Measurements from ENCODE around the gene TARS2.

TARS2 gene

GRCh38 chr1:150521196-150521968 is 34.2 kb downstream of the TARS2 start:
- no peaks in the 10 kb centered on the region for H3K36me3 ChIP-seq (ENCODE audit: insufficient read depth, low read length)
- no peak overlapping the region for H3K4me3 ChIP-seq
- TF ChIP-seq POLR2AphosphoS5 (IDR thresholded peaks at IDR 0.05; ENCODE audit: borderline replicate concordance, low read depth, low read length) = no peak
- TF ChIP-seq EZH2 (IDR thresholded peaks at IDR 0.05) = no peak
- no peak for TF ChIP-seq FOXP2 (optimal IDR thresholded peaks at IDR 0.05; ENCODE audit: control extremely low read depth, extremely low read length, insufficient read depth)
- H3K9me3 ChIP-seq (ENCODE audit: low read depth, low read length) = no peaks in the 10 kb centered on the region
- H3K27ac ChIP-seq = no peak overlapping the region
- DNase-seq (ENCODE audit: low read depth, low spot score) = no peak
- no peak overlapping the region for H3K9ac ChIP-seq (ENCODE audit: insufficient read length)

- Histone ChIP-seq H3K9ac (ENCODE audit: insufficient read length) (no peak overlapping the region), H3K9me3 (ENCODE audit: low read depth, low read length) (no peaks in the 10 kb centered on the region), H3K27ac (no peak overlapping the region), H3K36me3 (ENCODE audit: insufficient read depth, low read length) (no peaks in the 10 kb centered on the region), H3K4me3 (no peak overlapping the region)
- TF ChIP-seq FOXP2 (optimal IDR thresholded peaks at IDR 0.05; ENCODE audit: control extremely low read depth, extremely low read length, insufficient read depth) (no peak), EZH2 (IDR thresholded peaks at IDR 0.05) (no peak), POLR2AphosphoS5 (IDR thresholded peaks at IDR 0.05; ENCODE audit: borderline replicate concordance, low read depth, low read length) (no peak)
- no peak for DNase-seq (ENCODE audit: low read depth, low spot score)
Observed at GRCh38 chr1:150525348-150525747, 38.1 kb downstream of the TARS2 start.

DNA sequence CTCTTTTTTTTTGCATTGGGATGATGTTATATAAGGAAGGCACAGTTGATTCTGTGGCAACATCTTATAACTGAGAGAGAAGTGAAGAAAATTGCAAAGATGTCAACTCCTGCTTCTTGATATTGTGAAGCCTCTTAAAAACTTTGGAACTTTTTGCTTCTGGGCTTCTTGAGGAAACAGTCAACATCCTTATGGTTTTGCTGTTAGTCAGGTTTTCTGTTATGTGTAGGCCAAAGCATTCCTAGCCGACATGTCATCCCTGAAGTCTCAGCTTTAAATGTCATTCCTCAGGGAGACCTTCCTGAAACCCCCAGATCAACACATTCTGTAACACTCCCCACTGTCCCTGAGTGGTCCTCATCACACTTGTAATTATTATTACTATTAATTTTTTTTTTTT is 41.0 kb downstream of the TARS2 start:
- H3K36me3 ChIP-seq (ENCODE audit: insufficient read depth, low read length) = no peaks in the 10 kb centered on the region
- no peak overlapping the region for H3K27ac ChIP-seq
- no peak for DNase-seq (ENCODE audit: low read depth, low spot score)
- no peaks in the 10 kb centered on the region for H3K9me3 ChIP-seq (ENCODE audit: low read depth, low read length)
- no peak overlapping the region for H3K4me3 ChIP-seq
- H3K9ac ChIP-seq (ENCODE audit: insufficient read length) = no peak overlapping the region
- no peak for TF ChIP-seq FOXP2 (optimal IDR thresholded peaks at IDR 0.05; ENCODE audit: control extremely low read depth, extremely low read length, insufficient read depth)
- TF ChIP-seq POLR2AphosphoS5 (IDR thresholded peaks at IDR 0.05; ENCODE audit: borderline replicate concordance, low read depth, low read length) = no peak
- TF ChIP-seq EZH2 (IDR thresholded peaks at IDR 0.05) = no peak

- Histone ChIP-seq H3K4me3 (no peak overlapping the region), H3K9ac (ENCODE audit: insufficient read length) (no peak overlapping the region), H3K36me3 (ENCODE audit: insufficient read depth, low read length) (no peaks in the 10 kb centered on the region), H3K9me3 (ENCODE audit: low read depth, low read length) (no peaks in the 10 kb centered on the region), H3K27ac (no peak overlapping the region)
- TF ChIP-seq EZH2 (IDR thresholded peaks at IDR 0.05) (no peak), POLR2AphosphoS5 (IDR thresholded peaks at IDR 0.05; ENCODE audit: borderline replicate concordance, low read depth, low read length) (no peak)
- DNase-seq (ENCODE audit: low read depth, low spot score) = no peak
Observed at GRCh38 chr1:150529017-150529416, 41.8 kb downstream of the TARS2 start.

- Histone ChIP-seq H3K4me3 (no peak overlapping the region), H3K9me3 (ENCODE audit: low read depth, low read length) (no peaks in the 10 kb centered on the region), H3K36me3 (ENCODE audit: insufficient read depth, low read length) (no peaks in the 10 kb centered on the region), H3K9ac (ENCODE audit: insufficient read length) (no peak overlapping the region), H3K27ac (no peak overlapping the region)
- no peak for DNase-seq (ENCODE audit: low read depth, low spot score)
- TF ChIP-seq FOXP2 (optimal IDR thresholded peaks at IDR 0.05; ENCODE audit: control extremely low read depth, extremely low read length, insufficient read depth) (no peak), EZH2 (IDR thresholded peaks at IDR 0.05) (no peak), POLR2AphosphoS5 (IDR thresholded peaks at IDR 0.05; ENCODE audit: borderline replicate concordance, low read depth, low read length) (no peak)
Observed at GRCh38 chr1:150530491-150531159, 43.4 kb downstream of the TARS2 start.

- H3K27ac ChIP-seq = no peak overlapping the region
- no peak for DNase-seq (ENCODE audit: low read depth, low spot score)
- no peak overlapping the region for H3K4me3 ChIP-seq
- TF ChIP-seq FOXP2 (optimal IDR thresholded peaks at IDR 0.05; ENCODE audit: control extremely low read depth, extremely low read length, insufficient read depth) (no peak), EZH2 (IDR thresholded peaks at IDR 0.05) (no peak), POLR2AphosphoS5 (IDR thresholded peaks at IDR 0.05; ENCODE audit: borderline replicate concordance, low read depth, low read length) (no peak)
- no peaks in the 10 kb centered on the region for H3K9me3 ChIP-seq (ENCODE audit: low read depth, low read length)
- no peak overlapping the region for H3K9ac ChIP-seq (ENCODE audit: insufficient read length)
- H3K36me3 ChIP-seq (ENCODE audit: insufficient read depth, low read length) = no peaks in the 10 kb centered on the region
Observed at GRCh38 chr1:150532860-150533259, 45.6 kb downstream of the TARS2 start.

GRCh38 chr1:150534002-150534401 is 46.8 kb downstream of the TARS2 start:
- no peak overlapping the region for H3K27ac ChIP-seq
- DNase-seq (ENCODE audit: low read depth, low spot score) = no peak
- H3K4me3 ChIP-seq = no peak overlapping the region
- TF ChIP-seq EZH2 (IDR thresholded peaks at IDR 0.05) (no peak), POLR2AphosphoS5 (IDR thresholded peaks at IDR 0.05; ENCODE audit: borderline replicate concordance, low read depth, low read length) (no peak), FOXP2 (optimal IDR thresholded peaks at IDR 0.05; ENCODE audit: control extremely low read depth, extremely low read length, insufficient read depth) (no peak)
- H3K9me3 ChIP-seq (ENCODE audit: low read depth, low read length) = no peaks in the 10 kb centered on the region
- no peaks in the 10 kb centered on the region for H3K36me3 ChIP-seq (ENCODE audit: insufficient read depth, low read length)
- no peak overlapping the region for H3K9ac ChIP-seq (ENCODE audit: insufficient read length)

GRCh38 chr1:150535511-150536287 is 48.5 kb downstream of the TARS2 start:
- Histone ChIP-seq H3K27ac (no peak overlapping the region), H3K9me3 (ENCODE audit: low read depth, low read length) (no peaks in the 10 kb centered on the region), H3K36me3 (ENCODE audit: insufficient read depth, low read length) (no peaks in the 10 kb centered on the region), H3K4me3 (no peak overlapping the region), H3K9ac (ENCODE audit: insufficient read length) (no peak overlapping the region)
- DNase-seq (ENCODE audit: low read depth, low spot score) = no peak
- no peak for TF ChIP-seq EZH2 (IDR thresholded peaks at IDR 0.05)
- TF ChIP-seq POLR2AphosphoS5 (IDR thresholded peaks at IDR 0.05; ENCODE audit: borderline replicate concordance, low read depth, low read length) = no peak
- no peak for TF ChIP-seq FOXP2 (optimal IDR thresholded peaks at IDR 0.05; ENCODE audit: control extremely low read depth, extremely low read length, insufficient read depth)

Data from SK-N-MC (cell line).